Astrocyte of the spinal cord (primary cell): ENCODE data around the gene LCE5A.

Experiments
- DNase-seq: peaks from one replicate; pipeline ENCODE4 v3.0.0; 2011; ENCODE audit warnings: low read depth, low spot score
- H3K4me3 ChIP-seq: 2 replicates; pipeline ENCODE4 v1.5.1; 2011; ENCODE audit warnings: low read depth, mild to moderate bottlenecking, low read length, moderate library complexity
- in situ Hi-C: cut with HindIII; loops from 2 replicates; pipeline ENCODE4 v1.10.0; 2017; ENCODE audit warnings: low sequenced_read_pairs
- TF ChIP-seq, protein P1 (sequence below): IDR thresholded peaks from 2 replicates; pipeline ENCODE4 v1.5.1; 2012; ENCODE audit warnings: low read depth, mild to moderate bottlenecking, low read length, inconsistent platforms

LCE5A gene

DNA sequence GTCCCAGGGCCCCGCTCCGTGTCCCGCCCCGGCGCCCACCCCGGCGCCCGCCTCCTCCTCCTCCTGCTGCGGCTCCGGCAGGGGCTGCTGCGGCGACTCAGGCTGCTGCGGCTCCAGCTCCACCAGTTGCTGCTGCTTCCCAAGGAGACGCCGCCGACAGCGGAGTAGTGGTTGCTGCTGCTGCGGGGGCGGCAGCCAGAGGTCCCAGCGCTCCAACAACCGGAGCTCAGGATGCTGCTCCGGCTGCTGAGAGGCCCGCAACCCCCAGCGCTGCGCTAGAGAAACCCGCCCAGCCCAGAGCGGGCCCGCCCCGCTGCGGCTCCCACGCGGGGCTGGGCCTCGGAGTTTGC, 4.8 kb downstream of the LCE5A start:
- in situ Hi-C loops, result no loop called here
- no peak overlapping the region for H3K4me3 ChIP-seq
- no peak for DNase-seq
- TF ChIP-seq, protein P1, sequence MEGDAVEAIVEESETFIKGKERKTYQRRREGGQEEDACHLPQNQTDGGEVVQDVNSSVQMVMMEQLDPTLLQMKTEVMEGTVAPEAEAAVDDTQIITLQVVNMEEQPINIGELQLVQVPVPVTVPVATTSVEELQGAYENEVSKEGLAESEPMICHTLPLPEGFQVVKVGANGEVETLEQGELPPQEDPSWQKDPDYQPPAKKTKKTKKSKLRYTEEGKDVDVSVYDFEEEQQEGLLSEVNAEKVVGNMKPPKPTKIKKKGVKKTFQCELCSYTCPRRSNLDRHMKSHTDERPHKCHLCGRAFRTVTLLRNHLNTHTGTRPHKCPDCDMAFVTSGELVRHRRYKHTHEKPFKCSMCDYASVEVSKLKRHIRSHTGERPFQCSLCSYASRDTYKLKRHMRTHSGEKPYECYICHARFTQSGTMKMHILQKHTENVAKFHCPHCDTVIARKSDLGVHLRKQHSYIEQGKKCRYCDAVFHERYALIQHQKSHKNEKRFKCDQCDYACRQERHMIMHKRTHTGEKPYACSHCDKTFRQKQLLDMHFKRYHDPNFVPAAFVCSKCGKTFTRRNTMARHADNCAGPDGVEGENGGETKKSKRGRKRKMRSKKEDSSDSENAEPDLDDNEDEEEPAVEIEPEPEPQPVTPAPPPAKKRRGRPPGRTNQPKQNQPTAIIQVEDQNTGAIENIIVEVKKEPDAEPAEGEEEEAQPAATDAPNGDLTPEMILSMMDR, result no peak

DNA sequence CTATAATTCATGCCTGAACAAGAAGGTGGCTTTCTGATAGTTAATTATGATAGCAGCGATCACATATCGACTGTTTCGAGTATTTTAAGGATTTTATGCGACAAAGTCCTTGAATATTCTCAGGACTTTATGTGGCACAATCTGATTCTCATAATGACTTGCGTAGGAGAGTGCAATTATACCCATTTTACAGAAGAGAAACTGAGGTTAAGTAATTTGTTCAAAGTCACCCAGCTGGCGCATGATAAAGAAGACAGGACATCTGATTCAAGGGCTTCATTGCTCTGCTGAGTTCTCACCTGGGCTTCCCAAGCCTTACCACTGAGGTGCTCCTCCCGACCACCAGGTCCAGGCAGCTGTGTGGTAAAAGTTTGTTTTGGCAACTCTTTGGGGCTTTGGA, 5.5 kb downstream of the LCE5A start:
- in situ Hi-C loops, result no loop called here

DNA sequence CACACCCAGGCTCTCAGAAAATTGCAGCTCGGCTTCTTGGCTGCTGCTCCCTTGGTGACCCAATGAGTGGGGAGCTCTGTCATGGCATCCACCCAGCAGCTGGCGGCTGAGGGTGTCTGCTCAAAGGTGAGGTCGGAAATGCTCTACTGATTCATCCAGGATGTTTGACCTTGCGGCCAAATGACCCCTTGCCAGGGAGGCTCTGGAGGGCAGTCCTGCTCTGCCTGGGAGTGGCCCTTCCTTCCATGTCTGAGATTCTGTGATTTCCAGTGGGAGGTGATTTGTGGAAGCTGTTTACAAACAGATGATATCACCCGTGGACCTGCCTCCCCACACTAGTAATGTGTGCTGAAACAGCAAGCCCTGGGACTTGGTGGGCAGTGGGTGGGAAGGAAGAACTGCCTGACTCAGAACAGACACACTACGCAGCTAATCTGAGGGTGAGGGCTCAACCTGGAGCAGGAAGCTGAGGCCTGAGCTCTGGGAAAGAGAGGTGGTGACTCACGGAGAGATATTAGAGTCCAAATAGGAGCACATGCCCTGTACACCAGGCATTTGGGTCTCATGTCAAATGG, 6.7 kb downstream of the LCE5A start:
- in situ Hi-C loops, result no loop called here
- TF ChIP-seq, protein P1, result no peak
- no peak for DNase-seq
- H3K4me3 ChIP-seq, result no peak overlapping the region

More for the DNA sequence above, 5.5 kb downstream of the LCE5A start:
- DNase-seq, result no peak
- H3K4me3 ChIP-seq, result no peak overlapping the region
- TF ChIP-seq, protein P1, result no peak

DNA sequence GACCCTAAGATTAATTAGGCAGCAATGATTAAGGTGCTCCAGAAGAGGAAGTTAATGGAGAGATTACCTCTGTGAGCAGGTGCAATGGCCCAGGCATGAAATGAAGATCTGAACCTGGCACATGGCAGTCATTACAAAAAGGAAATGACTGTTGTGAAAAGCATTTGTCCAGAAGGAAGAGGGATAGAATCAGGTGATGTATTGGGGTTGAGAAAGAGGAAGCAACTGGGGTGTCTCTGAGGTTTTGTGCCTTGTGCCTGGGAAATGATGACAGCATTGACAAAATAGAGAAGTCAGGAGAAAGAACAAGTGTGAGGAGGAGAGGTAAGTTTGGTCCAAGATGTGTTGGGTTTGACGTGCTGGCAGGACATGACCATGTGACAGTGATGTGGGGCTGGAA, 9.2 kb downstream of the LCE5A start:
- in situ Hi-C loops, result no loop called here
- no peak overlapping the region for H3K4me3 ChIP-seq
- DNase-seq, result no peak

DNA sequence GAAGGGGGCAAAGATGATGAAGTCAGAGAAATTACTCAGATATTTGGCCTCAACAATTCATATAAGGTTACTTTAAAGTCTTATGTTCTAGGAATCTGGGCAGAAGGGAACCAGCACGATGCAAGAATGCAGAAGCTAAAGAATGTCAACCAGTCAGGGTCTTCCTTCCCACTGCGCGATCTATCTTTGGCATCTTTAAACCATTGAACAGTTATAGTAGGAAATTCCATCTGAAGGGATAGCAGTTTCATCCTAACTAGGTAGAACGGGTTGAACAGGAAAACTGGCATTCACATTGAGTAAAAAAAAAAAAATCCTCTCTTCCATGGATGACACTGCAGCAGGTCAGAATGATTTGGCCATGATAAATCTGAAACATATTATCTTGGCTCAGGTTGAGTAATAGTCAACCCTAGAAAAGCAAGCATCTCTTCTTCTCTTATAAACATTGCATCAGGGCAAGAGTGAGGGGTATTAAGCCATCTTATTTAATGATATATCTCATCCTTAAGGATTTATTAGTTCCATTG, 10.0 kb downstream of the LCE5A start:
- in situ Hi-C loops, result no loop called here
- no peak for DNase-seq
- H3K4me3 ChIP-seq, result no peak overlapping the region

More for the DNA sequence above, 9.2 kb downstream of the LCE5A start:
- TF ChIP-seq, protein P1, result no peak

DNA sequence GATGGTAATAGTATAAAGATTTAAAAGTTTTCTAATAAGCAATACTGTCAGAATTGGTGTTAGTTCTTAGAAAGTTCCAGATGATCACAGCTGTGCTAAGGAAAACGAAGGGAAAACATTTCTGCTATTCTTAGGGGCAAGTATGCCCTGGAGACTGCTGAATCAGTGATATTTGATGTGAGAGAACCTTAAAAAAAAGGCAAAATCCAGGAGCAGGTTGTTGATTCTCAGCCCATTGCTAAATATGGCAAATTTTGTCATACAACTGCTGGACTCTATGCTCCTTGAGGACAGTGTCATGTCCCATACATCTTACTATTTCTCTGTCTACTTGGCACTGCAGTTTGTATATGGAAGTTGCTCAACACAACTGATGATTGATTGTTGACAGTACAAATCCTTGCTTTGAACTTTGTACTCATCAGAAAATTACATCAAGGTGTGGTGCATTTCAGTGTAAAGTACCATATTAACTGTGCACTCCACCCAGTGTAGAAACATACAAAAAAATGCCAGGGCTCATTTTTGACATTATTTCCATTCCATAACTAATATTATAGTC, 14.6 kb downstream of the LCE5A start:
- no peak overlapping the region for H3K4me3 ChIP-seq
- no peak for DNase-seq
- in situ Hi-C loops, result no loop called here
- TF ChIP-seq, protein P1, result no peak

More for the DNA sequence above, 10.0 kb downstream of the LCE5A start:
- TF ChIP-seq, protein P1, result no peak
